HG02885 (cell line): ENCODE data around the gene SPSB1.

Experiments used
- ATAC-seq: cut with Tn5 transposase; IDR thresholded peaks from one replicate; pipeline ENCODE4 v1.9.1; 2021; ENCODE audit warnings: mild to moderate bottlenecking; ENCODE audit not compliant: unreplicated experiment, poor library complexity

SPSB1 gene

DNA sequence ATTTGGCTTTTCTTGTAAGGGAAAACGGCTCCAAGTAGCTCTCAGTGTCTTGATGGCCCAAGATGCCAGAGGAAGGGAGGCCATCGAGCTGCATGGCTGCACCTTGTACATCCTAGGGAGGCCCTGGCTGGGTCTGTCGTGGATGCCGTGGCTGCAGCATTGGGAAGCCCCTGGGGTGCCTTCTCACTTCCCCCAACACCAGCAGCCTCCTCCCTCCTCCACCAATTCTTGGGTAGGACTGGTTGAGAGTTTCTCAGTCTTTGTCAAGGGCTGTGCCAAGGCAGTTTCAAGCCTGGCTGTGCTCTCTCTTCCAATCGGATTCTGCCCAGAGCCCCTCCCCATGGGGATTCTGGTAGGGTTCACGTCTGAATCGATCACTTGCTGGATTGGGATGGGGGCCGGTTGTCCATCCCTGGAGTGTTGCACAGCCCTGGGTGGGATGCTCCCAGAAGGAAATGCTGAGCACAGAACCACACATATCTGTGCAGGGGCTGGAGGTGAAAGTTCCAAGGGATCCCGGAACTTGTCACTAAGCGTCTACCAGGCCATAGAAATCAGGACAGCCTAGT is 14.0 kb upstream of the SPSB1 start:
- no peak for ATAC-seq

DNA sequence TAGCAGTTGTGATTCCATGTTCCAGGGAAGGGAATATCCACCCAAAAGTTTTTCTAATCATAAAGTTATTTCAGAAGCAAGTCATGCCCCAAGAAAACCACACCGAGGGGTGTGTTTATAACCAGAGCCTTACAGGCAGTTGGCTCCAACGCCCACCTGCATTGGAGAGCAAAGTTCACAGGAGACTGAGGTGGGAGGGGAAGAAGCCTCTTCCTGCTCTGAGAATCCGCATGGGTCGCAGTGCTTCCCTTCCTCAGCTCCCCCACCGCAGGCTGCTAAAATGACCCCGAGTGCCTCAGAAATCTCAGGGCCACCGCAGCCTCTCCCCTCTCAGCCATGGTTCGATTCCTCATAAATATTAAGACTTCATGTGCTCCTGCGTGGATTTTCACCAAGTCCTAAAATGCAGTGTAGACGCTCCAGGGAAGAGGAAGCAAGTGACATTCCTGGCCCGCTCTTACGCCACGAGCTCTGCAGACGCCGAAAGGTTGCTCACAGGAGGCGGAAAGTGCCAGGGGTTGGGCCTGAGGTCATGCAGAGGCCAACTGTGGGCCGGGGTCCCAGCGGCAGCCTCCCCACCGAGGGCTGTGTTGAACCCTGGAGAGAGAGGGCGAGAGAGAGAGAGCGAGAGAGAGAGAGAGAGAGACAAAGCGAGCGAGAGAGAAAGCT is 13.4 kb upstream of the SPSB1 start:
- no peak for ATAC-seq

- ATAC-seq = no peak
These were observed 12.5 kb upstream of the SPSB1 start for GRCh38 chr1:9280015-9280860.

- no peak for ATAC-seq
These were observed 11.4 kb upstream of the SPSB1 start for GRCh38 chr1:9281071-9281827.

- no peak for ATAC-seq
These were observed 10.6 kb upstream of the SPSB1 start for GRCh38 chr1:9281908-9282695.

DNA sequence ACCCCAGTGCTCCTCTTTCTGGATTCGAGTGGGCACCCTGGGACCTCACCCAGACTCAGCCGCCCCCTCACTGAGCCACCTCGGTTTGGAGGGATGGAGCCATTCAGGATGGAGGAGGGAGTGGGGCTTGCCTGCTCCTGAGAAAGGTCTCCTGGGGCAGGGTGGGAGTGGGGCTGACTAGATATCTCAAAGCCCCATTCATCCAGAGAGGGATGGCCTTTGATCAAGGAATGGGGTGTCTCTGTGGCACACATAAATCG is 10.1 kb upstream of the SPSB1 start:
- no peak for ATAC-seq

- ATAC-seq = no peak
These were observed 8.6 kb upstream of the SPSB1 start for GRCh38 chr1:9284061-9284460.

DNA sequence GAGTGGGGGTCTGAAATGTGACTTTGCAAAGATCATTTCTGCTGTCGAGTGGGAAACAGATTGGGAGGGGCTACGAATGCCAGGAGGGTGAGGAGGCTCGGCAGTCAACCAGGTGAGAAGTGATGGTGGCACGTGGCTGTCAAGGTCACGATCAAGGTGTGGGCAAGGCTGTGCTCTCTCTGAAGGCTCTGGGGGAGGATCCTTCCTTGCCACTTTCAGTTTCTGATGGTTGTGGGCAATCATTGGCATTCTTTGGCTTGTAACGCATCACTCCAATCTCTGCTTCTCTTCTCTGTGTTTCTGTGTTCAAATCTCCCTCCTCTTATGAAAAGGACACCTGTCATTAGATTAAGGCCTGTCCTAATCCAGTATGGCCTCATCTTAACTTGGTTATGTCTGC is 6.1 kb upstream of the SPSB1 start:
- ATAC-seq = no peak

DNA sequence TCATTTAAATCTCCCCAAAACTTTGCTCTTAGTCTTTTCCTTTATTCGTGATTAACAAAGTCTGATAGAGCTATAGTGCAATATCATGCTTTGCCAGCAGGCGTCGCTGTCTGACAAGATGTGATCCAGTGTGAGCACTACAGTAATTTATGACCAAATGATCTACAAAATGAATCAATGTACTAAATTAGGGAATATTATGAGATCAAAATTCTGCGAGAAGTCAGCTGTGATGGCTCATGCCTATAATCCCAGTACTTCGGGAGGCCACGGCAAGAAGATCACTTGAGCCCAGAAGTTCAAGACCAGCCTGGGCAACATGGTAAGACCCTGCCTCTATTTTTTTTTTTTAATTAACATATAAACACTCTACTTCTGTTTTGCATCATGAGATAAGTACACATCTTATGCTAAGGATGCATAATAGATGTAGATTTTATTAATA is 3.6 kb upstream of the SPSB1 start:
- no peak for ATAC-seq

- ATAC-seq = no peak
These were observed 2.8 kb upstream of the SPSB1 start for GRCh38 chr1:9289711-9290485.

- ATAC-seq = no peak
These were observed 757 bp upstream of the SPSB1 start for GRCh38 chr1:9291914-9292360.

GRCh38 chr1:9293241-9293532 is 493 bp downstream of the SPSB1 start:
- ATAC-seq = peak; percentile 14

- peak; percentile 14 for ATAC-seq
These were observed 1.1 kb downstream of the SPSB1 start for GRCh38 chr1:9293533-9294404.

DNA sequence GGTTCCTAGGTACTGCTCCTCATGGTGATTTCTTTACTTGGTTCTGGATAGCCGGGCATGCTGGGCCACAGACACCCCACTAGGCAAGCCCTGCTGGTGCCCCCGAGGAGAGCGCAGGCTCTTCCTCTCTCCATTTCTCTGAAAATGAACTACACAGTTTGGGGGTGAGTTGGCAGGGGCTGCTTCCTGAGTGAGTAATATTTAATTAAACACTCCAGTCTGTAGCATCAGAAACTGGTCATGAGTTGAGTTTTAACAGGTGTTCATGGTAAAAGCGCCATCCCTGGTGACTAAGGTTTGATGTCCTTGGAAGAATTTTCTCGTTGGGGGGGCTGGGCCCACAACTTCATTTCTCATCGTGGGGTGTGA is 1.7 kb downstream of the SPSB1 start:
- ATAC-seq = no peak

GRCh38 chr1:9294910-9295636 is 2.4 kb downstream of the SPSB1 start:
- no peak for ATAC-seq

- ATAC-seq = no peak
These were observed 3.2 kb downstream of the SPSB1 start for GRCh38 chr1:9295884-9296283.

GRCh38 chr1:9296850-9297249 is 4.2 kb downstream of the SPSB1 start:
- ATAC-seq = no peak

- ATAC-seq = no peak
These were observed 5.1 kb downstream of the SPSB1 start for GRCh38 chr1:9297831-9298230.
